NCI-H2107 treated with DMSO at 0.1 percent for 48 hours (cell line): ENCODE results near the gene ZNF48.
"Not testable (repeated sequence)": the region's sequence is repeated elsewhere in the genome, so short reads cannot be mapped to it uniquely, and the experiment has no call there.

Experiments used
- DNase-seq: peaks from one replicate; lab custom pipeline; 2025; ENCODE audit not compliant: unreplicated experiment; lab: John Stamatoyannopoulos, UW

Gene ZNF48

DNA sequence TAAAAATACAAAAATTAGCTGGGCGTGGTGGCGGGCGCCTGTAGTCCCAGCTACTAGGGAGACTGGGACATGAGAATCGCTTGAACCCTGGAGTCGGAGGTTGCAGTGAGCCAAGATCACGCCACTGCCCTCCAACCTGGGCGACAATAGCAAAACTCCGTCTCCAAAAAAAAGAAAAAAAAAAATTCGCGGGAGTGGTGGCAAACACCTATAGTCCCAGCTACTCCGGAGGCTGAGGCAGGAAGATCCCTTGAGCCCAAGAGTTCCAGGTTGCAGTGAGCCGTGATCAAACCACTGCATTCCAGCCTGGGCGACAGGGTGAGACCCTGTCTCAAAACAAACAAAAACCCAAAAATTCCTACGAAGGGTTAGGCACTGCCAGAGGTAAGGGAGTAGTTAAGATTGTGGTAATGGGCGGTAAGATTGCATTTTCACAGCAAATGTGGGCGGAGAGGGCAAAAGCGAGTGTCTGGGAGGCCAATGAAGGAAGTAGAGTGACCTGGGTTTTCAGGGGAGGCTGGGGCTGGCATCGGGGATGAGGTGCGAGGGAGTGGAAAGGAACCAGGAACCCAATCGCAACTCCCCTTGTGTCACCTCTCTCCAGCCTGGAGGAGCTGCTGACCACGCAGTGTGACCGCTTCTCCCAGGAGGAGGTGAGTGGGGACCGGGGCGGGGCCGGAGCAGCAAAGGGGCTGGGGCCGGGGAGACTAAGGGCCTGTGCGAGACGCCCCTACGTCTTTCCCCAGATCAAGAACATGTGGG is 18.0 kb upstream of the ZNF48 start:
- DNase-seq, result no peak

DNA sequence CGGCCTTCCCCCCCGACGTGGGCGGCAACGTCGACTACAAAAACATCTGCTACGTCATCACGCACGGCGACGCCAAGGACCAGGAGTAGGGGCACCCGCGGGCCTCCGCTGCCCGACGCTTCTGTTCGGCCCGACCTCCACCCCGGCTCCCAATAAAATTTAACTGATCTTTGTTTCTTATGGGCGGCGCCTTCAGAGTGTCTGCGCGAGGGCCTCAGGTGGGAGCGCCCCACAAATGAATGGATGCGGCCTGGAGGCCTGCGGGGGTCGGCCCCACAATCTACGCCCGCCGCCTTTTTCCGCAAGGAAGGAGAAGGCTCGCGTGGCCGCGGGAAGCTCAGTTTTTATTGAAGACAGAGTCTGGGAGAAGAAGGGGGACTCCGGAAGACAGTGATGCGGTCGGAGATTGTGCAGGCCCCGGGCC is 17.4 kb upstream of the ZNF48 start:
- peak; percentile 73 for DNase-seq

DNA sequence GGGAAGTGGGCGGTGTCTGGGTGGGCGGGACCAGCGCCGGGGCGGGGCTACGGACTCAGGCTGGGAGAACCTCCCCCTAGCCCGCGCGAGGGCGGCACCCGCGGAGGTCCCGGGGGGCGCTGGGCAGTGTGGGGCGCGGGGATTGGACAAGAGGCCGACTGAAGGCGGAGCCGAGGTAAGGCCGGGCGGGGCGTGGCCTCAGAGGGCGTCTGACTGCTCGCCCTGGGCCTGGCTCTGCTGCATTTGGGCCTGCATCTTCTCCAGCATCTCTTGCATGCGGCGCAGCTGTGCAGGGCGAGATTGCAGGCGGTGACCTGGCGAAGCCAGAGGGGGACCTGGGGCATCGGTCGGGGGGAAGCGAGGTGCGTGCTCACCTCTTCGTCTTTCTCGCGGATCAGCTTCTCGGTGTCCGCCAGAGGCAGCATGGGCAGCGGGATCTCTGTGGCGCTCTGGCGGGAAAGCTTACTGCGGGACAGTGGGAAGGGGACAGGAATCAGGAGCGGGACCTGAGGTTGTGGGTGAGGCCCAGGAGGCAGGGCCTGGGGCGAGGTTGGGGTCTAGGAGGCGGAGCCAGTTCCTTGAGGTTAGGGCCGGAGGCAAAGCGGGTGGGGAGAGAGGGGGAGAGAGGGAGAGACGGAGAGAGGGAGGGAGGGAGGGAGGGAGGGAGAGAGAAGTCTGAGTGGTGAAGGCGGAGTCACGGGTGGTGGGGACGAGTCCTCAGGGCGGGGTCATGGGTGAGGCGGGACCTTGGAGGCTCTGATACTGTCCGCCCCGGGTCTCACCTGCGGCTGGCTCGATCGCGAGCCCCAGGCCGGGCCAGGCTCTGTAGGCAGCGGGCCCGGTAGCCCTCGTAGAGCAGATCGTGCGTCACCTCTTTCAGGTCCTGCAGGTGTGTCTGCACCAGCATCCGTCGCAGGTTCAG is 16.7 kb upstream of the ZNF48 start:
- DNase-seq, result peak; percentile 73

DNA sequence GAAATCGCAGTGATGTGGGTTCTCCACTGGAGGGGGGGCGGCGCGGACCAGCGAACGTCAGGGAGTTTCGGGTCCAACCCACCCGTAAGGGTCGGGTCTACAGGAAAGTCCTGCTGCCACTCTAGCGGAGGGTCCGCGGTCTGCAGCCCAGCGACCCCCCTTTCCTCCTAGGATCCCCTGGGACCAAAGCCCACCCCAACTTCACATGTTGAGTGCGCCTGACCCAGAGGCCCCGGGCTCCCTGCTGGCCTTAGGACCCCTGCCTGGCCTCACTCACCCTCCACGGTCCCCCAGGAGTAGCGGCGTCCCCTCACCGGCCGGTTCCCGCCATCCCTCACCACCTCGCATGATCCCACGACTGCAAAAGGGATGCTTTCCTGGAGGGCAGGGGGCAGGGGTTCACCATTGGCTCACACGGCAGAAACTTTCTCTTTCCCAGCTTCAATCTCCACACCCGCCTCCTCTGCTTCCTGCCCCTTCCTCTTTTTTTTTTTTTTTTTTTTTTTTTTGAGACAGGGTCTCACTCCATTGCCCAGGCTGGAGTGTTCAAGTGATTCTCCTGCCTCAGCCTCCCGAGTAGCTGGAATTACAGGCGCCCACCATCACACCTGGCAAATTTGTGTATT is 15.9 kb upstream of the ZNF48 start:
- DNase-seq, result no peak

DNA sequence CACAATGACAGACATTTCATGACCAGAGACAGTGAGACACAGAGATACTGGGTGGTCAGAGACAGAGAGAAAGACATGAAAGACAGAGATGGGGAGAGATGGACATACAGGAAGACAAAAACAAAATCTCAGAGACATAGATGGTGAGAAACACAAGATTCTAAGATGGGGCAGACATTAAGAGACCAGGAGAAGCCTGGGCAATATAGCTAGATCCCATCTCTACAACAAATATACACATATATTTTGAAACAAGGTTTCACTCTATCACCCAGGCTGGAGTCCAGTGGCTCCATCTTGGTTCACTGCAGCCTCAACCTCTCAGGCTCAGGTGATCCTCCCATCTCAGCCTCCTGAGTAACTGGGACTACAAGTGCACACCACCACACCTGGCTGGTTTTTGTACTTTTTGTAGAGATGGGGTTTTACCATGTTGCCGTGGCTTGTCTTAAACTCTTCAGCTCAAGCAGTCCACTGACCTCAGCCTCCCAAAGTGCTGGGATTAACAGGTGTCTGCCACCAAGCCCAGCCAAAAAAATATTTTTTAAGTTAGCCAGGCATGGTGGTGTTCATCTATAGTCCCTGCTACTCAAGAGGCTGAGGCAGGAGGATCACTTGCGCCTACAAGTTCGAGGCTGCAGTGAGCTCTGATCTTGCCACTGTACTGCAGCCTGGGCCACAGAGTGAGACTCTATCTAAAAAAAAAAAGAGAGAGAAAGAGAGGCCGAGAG is 15.0 kb upstream of the ZNF48 start:
- no peak for DNase-seq

DNA sequence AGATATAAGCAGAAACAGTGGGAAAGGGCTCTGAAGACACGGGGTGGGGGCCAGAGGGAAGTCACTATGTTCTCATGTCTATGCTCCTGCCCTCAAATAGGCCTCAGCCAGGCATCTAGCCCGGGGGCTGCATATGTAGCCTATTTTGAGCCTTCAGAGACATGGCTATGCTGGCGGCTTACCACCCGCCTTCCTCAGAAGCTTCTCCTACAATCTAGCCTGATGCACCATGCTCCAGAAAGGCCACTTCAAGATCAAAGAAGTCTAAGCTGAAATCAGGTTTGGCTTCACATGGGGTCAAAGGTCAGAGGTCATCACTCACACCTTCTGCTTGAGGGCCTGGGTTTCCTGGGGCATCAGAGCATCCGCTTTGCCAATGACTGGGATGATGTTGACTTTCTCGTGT is 14.4 kb upstream of the ZNF48 start:
- DNase-seq, result no peak

DNA sequence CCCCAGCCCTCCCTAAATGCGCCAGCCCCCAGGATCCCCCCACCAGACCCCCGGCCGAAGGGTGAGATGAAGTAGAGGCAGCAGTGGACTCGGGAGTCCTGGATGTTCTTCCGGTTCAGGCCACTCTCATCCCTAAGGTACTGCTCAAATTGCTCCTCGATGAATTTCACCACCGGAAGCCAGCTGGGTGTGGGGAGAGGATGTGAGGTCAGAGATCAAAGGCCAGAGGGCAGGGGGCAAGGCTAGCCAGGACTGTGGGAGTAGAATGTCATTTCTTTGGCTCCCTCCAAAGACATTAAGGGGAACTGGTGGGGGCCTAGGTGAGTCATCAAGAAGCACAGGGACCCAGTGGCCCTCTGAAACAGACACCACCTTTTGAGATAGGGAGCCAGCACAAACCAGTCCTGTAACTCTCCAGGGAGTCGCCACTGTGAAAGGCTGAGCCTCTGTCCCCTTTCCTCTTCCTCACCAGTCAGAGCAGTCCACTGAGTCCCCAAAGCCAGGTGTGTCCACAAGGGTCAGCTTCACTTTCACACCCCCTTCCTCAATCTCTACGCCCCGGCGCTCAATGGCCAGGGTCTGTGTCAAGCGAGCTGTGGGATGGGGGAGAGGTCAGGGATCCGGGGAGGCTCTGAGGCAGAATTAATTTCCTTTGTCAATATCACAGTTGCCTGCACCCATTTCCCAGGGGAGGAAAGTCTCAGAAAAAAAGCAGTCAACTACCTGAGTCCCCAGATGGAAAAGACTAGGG is 13.8 kb upstream of the ZNF48 start:
- DNase-seq, result no peak

DNA sequence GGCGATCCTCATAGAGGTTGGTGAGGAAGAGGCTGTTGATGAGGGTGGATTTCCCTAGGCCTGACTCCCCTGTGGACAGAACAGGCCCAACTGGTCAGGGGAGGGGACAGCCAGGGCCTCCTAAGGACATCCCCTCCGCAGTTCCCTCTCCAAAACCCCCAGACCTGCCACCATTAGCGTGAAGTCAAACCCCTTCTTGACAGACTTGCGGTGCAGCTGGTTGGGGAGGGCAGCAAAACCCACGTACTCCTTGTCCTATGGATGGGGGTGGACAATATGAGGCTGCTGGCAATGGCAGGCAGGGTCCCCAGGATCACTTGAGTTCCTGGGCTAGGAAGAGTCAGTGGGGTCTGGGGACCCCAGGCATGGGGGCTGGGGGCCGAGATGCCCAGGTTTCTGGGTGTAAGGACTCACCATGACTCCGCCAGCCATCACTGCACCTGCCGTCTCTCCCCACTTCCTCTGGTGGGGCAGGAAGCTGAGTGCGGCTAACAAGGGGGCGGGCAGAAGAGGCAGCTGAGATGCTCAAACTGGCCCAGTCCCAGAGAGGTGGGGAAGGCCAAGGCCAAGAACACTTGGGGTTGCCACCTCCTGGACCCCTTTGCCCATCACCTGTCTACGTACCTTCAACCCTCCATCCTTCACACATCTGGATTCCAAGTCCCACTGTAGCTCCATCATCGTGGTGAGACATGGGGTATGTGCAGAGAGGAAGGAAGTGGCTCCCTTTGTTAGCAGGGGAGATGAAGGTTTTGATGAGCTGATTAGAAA is 12.9 kb upstream of the ZNF48 start, which contains the start of gene SEPTIN1:
Gene SEPTIN1, minus strand, starts transcription at position 451 of the 771 bp plus-strand sequence. Its CDS starts 19 bp downstream, at position 432.
- DNase-seq, result no peak

DNA sequence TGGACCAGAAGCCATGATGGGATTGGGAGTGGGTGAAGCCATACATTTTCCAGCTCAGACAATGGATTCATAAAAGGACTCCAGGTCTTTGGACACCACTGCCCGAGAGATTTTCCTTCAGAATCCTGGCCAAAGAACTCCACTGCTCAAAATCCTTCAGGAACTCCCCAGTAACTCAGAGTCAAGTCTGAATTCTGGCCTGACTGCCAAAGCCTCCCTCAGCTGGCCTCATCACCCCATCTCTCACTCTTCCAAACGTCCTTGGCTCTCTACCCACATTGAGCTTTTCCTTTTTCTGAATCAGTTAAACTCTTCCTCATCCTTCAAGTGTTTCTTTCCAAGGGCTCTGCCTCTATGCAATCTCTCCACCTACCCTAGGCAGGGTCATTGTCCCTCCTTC is 11.7 kb upstream of the ZNF48 start:
- no peak for DNase-seq

DNA sequence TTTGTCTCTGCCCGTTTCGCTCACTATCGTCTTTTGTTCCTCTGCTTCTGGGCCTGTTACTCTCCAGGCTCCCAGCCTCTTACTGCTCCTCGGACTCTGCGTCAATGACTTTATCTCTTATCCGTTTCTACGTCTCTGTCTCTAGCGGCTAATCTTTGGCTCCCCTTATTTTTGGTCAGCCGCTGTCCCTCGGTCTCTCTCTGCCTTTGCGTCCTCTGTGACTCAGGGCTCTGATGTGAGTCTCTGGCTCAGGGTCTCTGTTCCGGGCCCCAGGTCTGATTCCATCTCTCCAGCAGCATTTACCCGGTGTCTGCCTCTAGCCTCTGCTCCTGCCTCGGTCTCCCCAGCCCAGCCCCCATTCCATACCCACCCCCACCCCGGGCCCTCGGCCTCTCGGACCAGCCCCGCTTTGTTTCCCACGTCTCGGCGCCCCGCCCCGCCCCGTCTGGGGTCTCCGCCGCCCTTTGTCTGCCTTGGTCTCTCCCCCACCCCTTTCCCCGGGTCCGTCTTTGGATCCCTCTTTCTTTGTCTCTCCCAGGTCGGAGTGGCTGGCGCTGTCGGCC is 547 bp upstream of the ZNF48 start:
- no peak for DNase-seq

DNA sequence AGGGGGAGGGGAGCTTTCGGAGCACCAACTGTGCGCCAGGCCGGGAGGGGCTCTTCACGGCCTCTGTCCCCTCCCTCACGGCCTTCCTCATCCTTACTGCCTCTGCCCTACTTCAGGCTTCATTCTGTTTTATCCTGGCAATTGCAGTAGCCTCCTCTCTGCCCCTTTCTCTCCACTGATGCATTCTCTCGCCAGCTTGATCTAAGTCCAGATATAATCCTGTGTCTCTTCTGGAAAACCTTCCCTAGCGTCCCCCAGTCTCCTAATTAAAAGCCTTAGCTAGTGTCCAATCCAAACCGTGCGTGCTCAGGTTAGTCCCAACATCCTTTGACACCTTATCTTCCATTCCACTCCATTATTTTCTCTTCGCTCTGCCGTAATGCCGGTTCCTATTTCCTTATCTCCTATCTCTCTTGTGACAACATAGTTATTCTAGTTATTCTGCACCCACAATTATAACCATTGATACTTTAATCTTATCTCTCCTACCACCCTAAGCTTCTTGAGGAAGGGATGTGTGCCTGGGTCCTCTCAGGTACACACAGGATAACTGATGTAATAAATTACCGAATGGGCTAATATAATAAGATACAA is 869 bp downstream of the ZNF48 start:
- DNase-seq, result no peak

DNA sequence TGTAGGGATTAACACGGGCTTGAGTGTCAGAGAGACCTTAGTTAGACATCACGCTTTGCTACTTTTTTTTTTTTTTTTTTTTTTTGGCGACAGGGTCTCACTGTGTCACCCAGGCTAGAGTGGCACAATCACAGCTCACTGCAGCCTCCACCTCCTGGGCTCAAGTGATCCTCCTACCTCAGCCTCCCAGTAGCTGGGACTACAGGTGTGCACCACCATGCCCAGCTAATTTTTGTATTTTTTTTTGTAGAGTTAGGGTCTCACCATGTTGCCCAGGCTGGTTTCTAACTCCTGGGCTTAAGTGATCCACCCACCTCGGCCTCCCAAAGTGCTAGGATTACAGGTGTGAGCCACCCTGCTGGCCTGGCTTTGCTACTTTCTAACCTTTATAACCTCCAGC is 1.4 kb downstream of the ZNF48 start:
- not testable (repeated sequence) for DNase-seq

DNA sequence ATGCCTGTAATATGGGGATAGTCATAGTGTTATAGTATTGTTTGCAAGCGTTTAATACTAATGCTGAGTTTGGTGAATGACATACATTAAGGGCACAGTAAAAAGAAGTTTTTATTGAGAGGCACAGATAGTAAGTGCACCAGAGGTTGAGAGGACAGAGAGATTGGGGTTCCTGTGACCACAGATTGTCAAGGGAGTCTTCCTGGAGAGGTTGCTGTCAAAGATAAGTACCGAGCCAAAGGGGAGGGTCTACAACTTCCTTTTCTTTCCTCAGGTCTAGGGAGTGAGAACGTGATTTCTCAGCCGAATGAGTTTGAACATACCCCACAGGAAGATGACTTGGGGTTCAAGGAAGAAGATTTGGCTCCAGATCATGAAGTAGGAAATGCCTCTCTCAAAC is 1.8 kb downstream of the ZNF48 start:
- no peak for DNase-seq

DNA sequence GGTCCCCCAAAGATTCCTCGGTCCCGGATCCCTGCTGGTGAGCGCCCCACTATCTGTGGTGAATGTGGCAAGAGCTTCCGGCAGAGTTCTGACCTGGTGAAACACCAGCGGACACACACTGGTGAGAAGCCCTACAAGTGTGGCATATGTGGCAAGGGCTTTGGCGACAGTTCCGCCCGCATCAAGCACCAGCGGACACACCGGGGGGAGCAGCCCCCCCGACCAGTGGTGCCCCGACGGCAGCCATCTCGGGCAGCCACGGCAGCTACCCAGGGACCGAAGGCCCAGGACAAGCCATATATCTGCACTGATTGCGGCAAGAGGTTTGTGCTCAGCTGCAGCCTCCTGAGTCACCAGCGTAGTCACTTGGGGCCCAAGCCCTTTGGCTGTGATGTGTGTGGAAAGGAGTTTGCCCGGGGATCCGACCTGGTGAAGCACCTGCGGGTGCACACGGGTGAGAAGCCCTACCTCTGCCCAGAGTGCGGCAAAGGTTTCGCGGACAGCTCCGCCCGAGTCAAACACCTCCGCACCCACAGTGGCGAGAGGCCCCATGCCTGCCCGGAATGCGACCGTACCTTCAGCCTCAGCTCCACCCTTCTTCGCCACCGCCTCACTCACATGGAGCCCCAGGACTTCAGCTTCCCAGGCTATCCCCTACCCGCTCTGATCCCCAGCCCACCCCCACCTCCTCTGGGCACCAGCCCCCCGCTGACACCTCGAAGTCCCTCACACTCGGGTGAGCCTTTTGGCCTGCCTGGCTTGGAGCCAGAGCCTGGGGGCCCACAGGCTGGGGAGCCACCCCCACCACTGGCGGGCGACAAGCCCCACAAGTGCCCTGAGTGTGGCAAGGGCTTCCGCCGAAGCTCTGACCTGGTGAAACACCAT is 2.8 kb downstream of the ZNF48 start:
- DNase-seq, result no peak

DNA sequence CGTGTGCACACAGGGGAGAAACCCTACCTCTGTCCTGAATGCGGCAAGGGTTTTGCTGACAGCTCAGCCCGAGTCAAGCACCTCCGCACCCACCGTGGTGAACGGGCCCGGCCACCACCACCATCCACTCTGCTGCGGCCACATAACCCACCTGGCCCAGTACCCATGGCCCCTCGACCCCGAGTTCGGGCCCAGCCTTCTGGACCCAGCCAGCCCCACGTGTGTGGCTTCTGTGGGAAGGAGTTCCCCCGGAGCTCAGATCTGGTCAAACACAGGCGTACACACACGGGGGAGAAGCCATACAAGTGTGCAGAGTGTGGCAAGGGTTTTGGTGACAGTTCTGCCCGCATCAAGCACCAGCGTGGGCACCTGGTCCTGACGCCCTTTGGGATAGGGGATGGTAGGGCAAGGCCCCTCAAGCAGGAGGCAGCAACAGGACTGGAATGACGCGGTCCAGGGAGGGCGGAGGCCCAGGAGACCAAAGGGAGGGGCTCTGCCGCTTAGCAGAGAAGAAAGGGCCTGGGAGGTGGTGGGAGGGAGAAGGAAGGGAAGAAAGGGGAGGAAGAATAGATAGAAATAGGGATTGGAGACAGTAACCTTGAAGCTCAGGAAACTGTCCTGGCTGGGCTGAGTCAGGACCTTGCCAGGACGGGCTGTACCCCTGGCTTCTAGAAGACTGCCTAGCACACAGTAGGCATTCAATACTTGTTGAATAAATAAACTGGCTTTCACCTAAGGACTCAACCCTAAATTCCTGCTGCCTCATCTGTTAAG is 3.6 kb downstream of the ZNF48 start:
- DNase-seq, result no peak

DNA sequence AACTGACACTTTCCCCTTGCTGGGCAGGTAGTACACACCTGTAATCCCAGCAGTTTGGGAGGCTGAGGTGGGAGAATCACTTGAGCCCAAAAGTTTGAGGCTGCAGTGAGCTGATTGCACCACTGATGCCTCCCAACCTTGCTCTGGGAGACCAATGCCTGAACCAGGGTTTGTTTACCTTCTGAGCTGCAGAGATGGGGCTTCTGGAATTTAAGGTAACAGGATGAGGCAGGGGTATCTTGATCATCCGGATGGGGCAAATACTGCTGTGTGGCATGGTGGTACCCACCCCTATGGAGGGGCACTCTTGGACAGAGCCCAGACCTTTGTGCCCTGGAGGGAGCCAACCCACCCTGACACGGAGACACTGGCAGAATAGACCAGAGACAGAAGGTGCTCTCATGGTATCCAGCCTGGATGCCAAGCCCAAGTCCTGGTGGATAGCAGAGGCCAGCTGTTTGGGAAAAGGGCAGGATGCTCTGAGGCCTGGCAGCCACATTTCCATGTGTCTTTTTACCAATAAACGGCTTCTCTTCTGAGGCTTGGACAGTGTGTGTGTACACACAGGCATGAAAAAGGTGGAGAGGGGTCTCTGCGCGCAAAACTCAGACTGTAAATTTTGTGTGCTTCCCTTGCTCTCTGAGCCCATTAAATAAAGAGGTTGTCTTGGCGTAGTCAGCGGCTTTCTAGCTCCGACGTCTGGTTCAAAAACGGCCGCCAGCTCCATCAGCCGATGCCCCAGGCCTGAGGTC is 4.4 kb downstream of the ZNF48 start:
- no peak for DNase-seq
